Thyroid gland (tissue), 4 donors: Measurements from ENCODE around the gene GKAP1.

Source experiments
- POLR2A ChIP-seq, 2 donors: fragments of 450-650 bp; IDR thresholded peaks; one replicate each; pipeline ENCODE4 v1.6.1; 2017; ENCODE audit warnings: antibody characterized with exemption in 2 of 2, mild to moderate bottlenecking in 2 of 2, moderate library complexity in 1 of 2
- TF ChIP-seq, protein P1 (sequence below), 6 experiments: fragments of 200-600 bp in 3 of 6; fragments of 450-650 bp in 3 of 6; sonication (generic) in 3 of 6; IDR thresholded peaks; one replicate each; pipeline ENCODE4 v1.5.1; 2016 to 2019; ENCODE audit warnings: antibody characterized with exemption in 6 of 6, mild to moderate bottlenecking in 2 of 6, inconsistent platforms in 1 of 6, moderate library complexity in 1 of 6

DNA sequence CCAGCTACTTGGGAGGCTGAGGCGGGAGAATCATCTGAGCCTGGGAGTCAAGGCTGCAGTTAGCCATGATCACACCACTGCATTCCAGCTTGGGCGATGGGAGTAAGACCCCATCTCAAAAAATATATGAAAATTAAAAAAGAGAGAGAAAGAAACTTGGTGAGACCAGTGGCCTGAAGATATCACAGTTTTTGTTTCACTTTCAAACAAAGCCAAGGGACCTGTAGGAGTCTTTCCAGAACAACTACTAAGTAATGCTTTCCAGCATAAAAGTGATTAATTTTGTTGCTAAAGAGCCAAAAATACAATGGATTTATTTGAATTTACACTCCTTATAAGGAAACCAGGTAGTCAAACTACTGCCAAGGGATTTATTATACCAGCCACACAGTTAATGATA, 23.5 kb downstream of the GKAP1 start:
- TF ChIP-seq, protein P1, sequence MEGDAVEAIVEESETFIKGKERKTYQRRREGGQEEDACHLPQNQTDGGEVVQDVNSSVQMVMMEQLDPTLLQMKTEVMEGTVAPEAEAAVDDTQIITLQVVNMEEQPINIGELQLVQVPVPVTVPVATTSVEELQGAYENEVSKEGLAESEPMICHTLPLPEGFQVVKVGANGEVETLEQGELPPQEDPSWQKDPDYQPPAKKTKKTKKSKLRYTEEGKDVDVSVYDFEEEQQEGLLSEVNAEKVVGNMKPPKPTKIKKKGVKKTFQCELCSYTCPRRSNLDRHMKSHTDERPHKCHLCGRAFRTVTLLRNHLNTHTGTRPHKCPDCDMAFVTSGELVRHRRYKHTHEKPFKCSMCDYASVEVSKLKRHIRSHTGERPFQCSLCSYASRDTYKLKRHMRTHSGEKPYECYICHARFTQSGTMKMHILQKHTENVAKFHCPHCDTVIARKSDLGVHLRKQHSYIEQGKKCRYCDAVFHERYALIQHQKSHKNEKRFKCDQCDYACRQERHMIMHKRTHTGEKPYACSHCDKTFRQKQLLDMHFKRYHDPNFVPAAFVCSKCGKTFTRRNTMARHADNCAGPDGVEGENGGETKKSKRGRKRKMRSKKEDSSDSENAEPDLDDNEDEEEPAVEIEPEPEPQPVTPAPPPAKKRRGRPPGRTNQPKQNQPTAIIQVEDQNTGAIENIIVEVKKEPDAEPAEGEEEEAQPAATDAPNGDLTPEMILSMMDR (IDR thresholded peaks at IDR 0.05), result no peak
- no peak for TF ChIP-seq POLR2A (IDR thresholded peaks at IDR 0.05)
